Gastrocnemius medialis (tissue), 4 donors: ENCODE measurements around the gene NME4. TPM values are rescaled to one million over a fixed set of nuclear protein-coding genes. Genes with fewer than 3 reads are reported as not detected.

Source experiments
- ATAC-seq, 2 donors: fragments of 150-250 bp; one replicate each; pipeline ENCODE4 v1.9.1; 2016
- DNase-seq, 2 donors: peaks; one replicate each; pipeline ENCODE4 v3.0.0-alpha.2; 2019
- H3K27ac ChIP-seq, 4 donors: fragments of 200-600 bp; sonication (generic); 1 replicate in 1 of 4; 2 replicates in 3 of 4; pipeline ENCODE4 v1.5.1; 2016 to 2018; ENCODE audit warnings: mild to moderate bottlenecking in 2 of 4, moderate library complexity in 1 of 4
- H3K27me3 ChIP-seq, 3 donors: fragments of 200-600 bp; sonication (generic) in 2 of 3; 1 replicate in 1 of 3; 2 replicates in 2 of 3; pipeline versions ENCODE4 v1.5.1 to v1.6.0; 2016 to 2019; ENCODE audit warnings: mild to moderate bottlenecking in 1 of 3, moderate library complexity in 1 of 3
- H3K36me3 ChIP-seq, 2 donors: fragments of 200-600 bp; sonication (generic) in 1 of 2; one replicate each; pipeline ENCODE4 v1.5.1; 2017 to 2018
- H3K4me1 ChIP-seq, 2 donors: fragments of 200-600 bp; sonication (generic) in 1 of 2; one replicate each; pipeline ENCODE4 v1.5.1; 2016 to 2017; ENCODE audit warnings: mild to moderate bottlenecking in 2 of 2
- H3K4me3 ChIP-seq, 4 donors: fragments of 200-600 bp; sonication (generic) in 3 of 4; 1 replicate in 1 of 4; 2 replicates in 3 of 4; pipeline ENCODE4 v1.5.1; 2016 to 2019; ENCODE audit warnings: mild to moderate bottlenecking in 2 of 4
- H3K9me3 ChIP-seq, 3 donors: fragments of 200-600 bp; sonication (generic) in 2 of 3; 1 replicate in 1 of 3; 2 replicates in 2 of 3; pipeline ENCODE4 v1.5.1; 2016 to 2019
- CTCF ChIP-seq, 5 experiments: fragments of 450-650 bp in 3 of 5; fragments of 200-600 bp in 2 of 5; sonication (generic) in 2 of 5; IDR thresholded peaks in 4 of 5; conservative IDR thresholded peaks in 1 of 5; 1 replicate in 4 of 5; 2 replicates in 1 of 5; pipeline ENCODE4 v1.5.1; 2016 to 2019; ENCODE audit warnings: antibody characterized with exemption in 5 of 5, mild to moderate bottlenecking in 3 of 5, moderate library complexity in 3 of 5
- POLR2A ChIP-seq, 2 donors: fragments of 450-650 bp; IDR thresholded peaks; one replicate each; pipeline ENCODE4 v1.6.1; 2017; ENCODE audit warnings: antibody characterized with exemption in 2 of 2, mild to moderate bottlenecking in 2 of 2, moderate library complexity in 2 of 2
- in situ Hi-C, 4 donors: fragments of 200-750 bp; cut with MboI; loops; one replicate each; pipeline versions ENCODE4 v1.15.0 to v1.8.0; 2017; ENCODE audit warnings: low sequenced_read_pairs in 4 of 4
- intact Hi-C: fragments of 100-400 bp; cut with DNase I; formaldehyde crosslinking; loops from one replicate; pipeline ENCODE4 v1.15.1; 2023; ENCODE audit warnings: low total_unique reads
- total RNA-seq, 4 donors: library from RNA; depleted of rRNA; stranded (reverse); fragments of >200 nt; gene quantifications; one replicate each; pipeline versions ENCODE4 v1.1.0 to v1.2.3, GENCODE V29; 2016

NME4 gene
- total RNA-seq, 4 donors from 2014 or later: 11.6 to 19.3 (median 16.3) TPM

- Histone ChIP-seq H3K4me1 (peaks cover 7 to 11% of the 10 kb centered on the region in 2 donors), H3K9me3 (no peaks in the 10 kb centered on the region), H3K27me3 (no peaks in the 10 kb centered on the region), H3K27ac (no peak overlapping the region), H3K4me3 (no peak overlapping the region), H3K36me3 (no peaks in the 10 kb centered on the region)
- no peak for TF ChIP-seq CTCF (IDR thresholded peaks at IDR 0.05 in 4 of 5, conservative IDR thresholded peaks at IDR 0.05 in 1 of 5)
- TF ChIP-seq POLR2A (IDR thresholded peaks at IDR 0.05): no peak
- ATAC-seq: no peak
- no peak for DNase-seq
- in situ Hi-C loops (no loop called here), intact Hi-C loops (loop anchor here (5.0 kb wide), 1 partner anchor 72 kb away; no protein-coding TSS in a partner anchor)
These were observed 8.0 kb downstream of the NME4 start for GRCh38 chr16:404971-405486.

GRCh38 chr16:405548-406506, 8.8 kb downstream of the NME4 start:
- H3K4me3 ChIP-seq: no peak overlapping the region
- in situ Hi-C loops (no loop called here), intact Hi-C loops (no loop called here)
- no peak overlapping the region for H3K27ac ChIP-seq
- TF ChIP-seq CTCF (IDR thresholded peaks at IDR 0.05 in 4 of 5, conservative IDR thresholded peaks at IDR 0.05 in 1 of 5) (no peak), POLR2A (IDR thresholded peaks at IDR 0.05) (no peak)
- H3K27me3 ChIP-seq: no peaks in the 10 kb centered on the region
- H3K9me3 ChIP-seq: no peaks in the 10 kb centered on the region
- ATAC-seq: no peak
- no peak for DNase-seq
- peaks cover 1 to 7% of the 10 kb centered on the region in 2 donors for H3K4me1 ChIP-seq
- H3K36me3 ChIP-seq: no peaks in the 10 kb centered on the region

GRCh38 chr16:407253-407652, 10.3 kb downstream of the NME4 start:
- H3K27ac ChIP-seq: no peak overlapping the region
- ATAC-seq: no peak
- peaks cover 0 to 6% of the 10 kb centered on the region in 2 donors for H3K36me3 ChIP-seq
- in situ Hi-C loops: no loop called here
- TF ChIP-seq CTCF (IDR thresholded peaks at IDR 0.05 in 4 of 5, conservative IDR thresholded peaks at IDR 0.05 in 1 of 5): no peak
- no peak for TF ChIP-seq POLR2A (IDR thresholded peaks at IDR 0.05)
- no peak for DNase-seq
- H3K4me3 ChIP-seq: no peak overlapping the region
- intact Hi-C loops: no loop called here
- peaks cover 0 to 5% of the 10 kb centered on the region in 2 donors for H3K4me1 ChIP-seq
- H3K9me3 ChIP-seq: no peaks in the 10 kb centered on the region
- no peaks in the 10 kb centered on the region for H3K27me3 ChIP-seq

- ATAC-seq (no peak), DNase-seq (no peak)
- no peaks in the 10 kb centered on the region for H3K9me3 ChIP-seq
- peaks cover 0 to 6% of the 10 kb centered on the region in 2 donors for H3K36me3 ChIP-seq
- no peak overlapping the region for H3K27ac ChIP-seq
- intact Hi-C loops: no loop called here
- no peaks in the 10 kb centered on the region for H3K4me1 ChIP-seq
- H3K4me3 ChIP-seq: no peak overlapping the region
- in situ Hi-C loops: no loop called here
- TF ChIP-seq POLR2A (IDR thresholded peaks at IDR 0.05) (no peak), CTCF (IDR thresholded peaks at IDR 0.05 in 4 of 5, conservative IDR thresholded peaks at IDR 0.05 in 1 of 5) (no peak)
- H3K27me3 ChIP-seq: no peaks in the 10 kb centered on the region
These were observed 13.6 kb downstream of the NME4 start for GRCh38 chr16:410516-411178.
